ENCODE measurements around the gene WBP1. TPM values are rescaled to one million over a fixed set of nuclear protein-coding genes. Genes with fewer than 3 reads are reported as not detected.

The WBP1 gene
- total RNA-seq, 1 donor from 2014 or later = 109 TPM

- H3K9me3 Mint-ChIP-seq (ENCODE audit: unreplicated experiment) = peaks cover 18% of the 10 kb centered on the region
- peak overlapping the region; percentile 98 for H3K27ac Mint-ChIP-seq (ENCODE audit: unreplicated experiment)
- H3K36me3 Mint-ChIP-seq (ENCODE audit: unreplicated experiment) = no peaks in the 10 kb centered on the region
- DNase-seq = no peak
- peak overlapping the region; percentile 97 for H3K4me3 Mint-ChIP-seq (ENCODE audit: unreplicated experiment)
- peaks cover 18% of the 10 kb centered on the region for H3K27me3 Mint-ChIP-seq (ENCODE audit: unreplicated experiment)
- no peaks in the 10 kb centered on the region for H3K4me1 Mint-ChIP-seq (ENCODE audit: low read depth, unreplicated experiment)
- no peak for TF ChIP-seq CTCF (IDR thresholded peaks at IDR 0.05; ENCODE audit: partially characterized antibody, unreplicated experiment)
Measured at GRCh38 chr2:74471332-74472065, 13.3 kb downstream of the WBP1 start.

GRCh38 chr2:74472086-74472944 is 14.1 kb downstream of the WBP1 start, which contains the start of gene MRPL53:
Gene MRPL53 (minus strand): TSS chr2:74472680. CDS start chr2:74472660, 20 bp downstream.
- H3K4me3 Mint-ChIP-seq (ENCODE audit: unreplicated experiment) = peak within 1 kb of the TSS; percentile 97
- no peaks in the 10 kb centered on the region for H3K4me1 Mint-ChIP-seq (ENCODE audit: low read depth, unreplicated experiment)
- peak within 1 kb of the TSS; percentile 98 for H3K27ac Mint-ChIP-seq (ENCODE audit: unreplicated experiment)
- H3K36me3 Mint-ChIP-seq (ENCODE audit: unreplicated experiment) = no peaks in the 10 kb centered on the region
- H3K27me3 Mint-ChIP-seq (ENCODE audit: unreplicated experiment) = peaks cover 21% of the 10 kb centered on the region
- peak; percentile 98 for DNase-seq
- H3K9me3 Mint-ChIP-seq (ENCODE audit: unreplicated experiment) = peaks cover 18% of the 10 kb centered on the region
- TF ChIP-seq CTCF (IDR thresholded peaks at IDR 0.05; ENCODE audit: partially characterized antibody, unreplicated experiment) = no peak

GRCh38 chr2:74472945-74473258 is 14.7 kb downstream of the WBP1 start:
- peaks cover 21% of the 10 kb centered on the region for H3K27me3 Mint-ChIP-seq (ENCODE audit: unreplicated experiment)
- H3K4me3 Mint-ChIP-seq (ENCODE audit: unreplicated experiment) = peak overlapping the region; percentile 97
- H3K4me1 Mint-ChIP-seq (ENCODE audit: low read depth, unreplicated experiment) = no peaks in the 10 kb centered on the region
- H3K27ac Mint-ChIP-seq (ENCODE audit: unreplicated experiment) = peak overlapping the region; percentile 98
- peaks cover 20% of the 10 kb centered on the region for H3K9me3 Mint-ChIP-seq (ENCODE audit: unreplicated experiment)
- TF ChIP-seq CTCF (IDR thresholded peaks at IDR 0.05; ENCODE audit: partially characterized antibody, unreplicated experiment) = no peak
- H3K36me3 Mint-ChIP-seq (ENCODE audit: unreplicated experiment) = no peaks in the 10 kb centered on the region
- no peak for DNase-seq

GRCh38 chr2:74474481-74474880 is 16.2 kb downstream of the WBP1 start:
- H3K9me3 Mint-ChIP-seq (ENCODE audit: unreplicated experiment) = peaks cover 20% of the 10 kb centered on the region
- no peak overlapping the region for H3K4me3 Mint-ChIP-seq (ENCODE audit: unreplicated experiment)
- H3K36me3 Mint-ChIP-seq (ENCODE audit: unreplicated experiment) = no peaks in the 10 kb centered on the region
- no peak for DNase-seq
- no peak for TF ChIP-seq CTCF (IDR thresholded peaks at IDR 0.05; ENCODE audit: partially characterized antibody, unreplicated experiment)
- H3K27me3 Mint-ChIP-seq (ENCODE audit: unreplicated experiment) = peaks cover 21% of the 10 kb centered on the region
- H3K4me1 Mint-ChIP-seq (ENCODE audit: low read depth, unreplicated experiment) = no peaks in the 10 kb centered on the region
- no peak overlapping the region for H3K27ac Mint-ChIP-seq (ENCODE audit: unreplicated experiment)

- DNase-seq = peak; percentile 53
- Mint-ChIP-seq H3K9me3 (ENCODE audit: unreplicated experiment) (peaks cover 17% of the 10 kb centered on the region), H3K4me3 (ENCODE audit: unreplicated experiment) (no peak overlapping the region), H3K36me3 (ENCODE audit: unreplicated experiment) (no peaks in the 10 kb centered on the region), H3K27me3 (ENCODE audit: unreplicated experiment) (peaks cover 21% of the 10 kb centered on the region), H3K27ac (ENCODE audit: unreplicated experiment) (no peak overlapping the region), H3K4me1 (ENCODE audit: low read depth, unreplicated experiment) (no peaks in the 10 kb centered on the region)
- peak; percentile 35 for TF ChIP-seq CTCF (IDR thresholded peaks at IDR 0.05; ENCODE audit: partially characterized antibody, unreplicated experiment)
Measured at GRCh38 chr2:74474899-74475298, 16.7 kb downstream of the WBP1 start.

Data from glutamatergic neuron (in vitro differentiated cells).